Keratinocyte (primary cell): Measurements from ENCODE around the gene GGA2. TPM values are rescaled to one million over a fixed set of nuclear protein-coding genes. Genes with fewer than 3 reads are reported as not detected.

Experiments
- DNase-seq: peaks from one replicate; pipeline ENCODE4 v3.0.0-alpha.2; 2011; ENCODE audit warnings: low read depth, missing footprints, low spot score
- FAIRE-seq: peaks from 2 replicates; lab custom pipeline; 2011; peaks lifted over from hg19 to GRCh38; lab: Jason Lieb, UNC
- H2AFZ ChIP-seq: 2 replicates; pipeline ENCODE4 v1.6.0; 2012; ENCODE audit warnings: low read length, control low read depth, inconsistent platforms; ENCODE audit not compliant: control insufficient read depth
- H3K27ac ChIP-seq: 2 replicates; pipeline ENCODE4 v1.5.1; 2011; ENCODE audit warnings: low read length; ENCODE audit not compliant: control insufficient read depth, insufficient read depth
- H3K27me3 ChIP-seq: 3 replicates; pipeline ENCODE4 v1.6.0; 2011; ENCODE audit warnings: low read length; ENCODE audit not compliant: control insufficient read depth, insufficient read depth; ENCODE audit errors: extremely low read depth
- H3K36me3 ChIP-seq, 2 experiments: 2 replicates in 1 of 2; 3 replicates in 1 of 2; pipeline ENCODE4 v1.5.1; 2011; ENCODE audit warnings: low read length in 2 of 2, mild to moderate bottlenecking in 1 of 2; ENCODE audit not compliant: control insufficient read depth in 2 of 2, insufficient read depth in 2 of 2; ENCODE audit errors: extremely low read depth in 1 of 2
- H3K4me1 ChIP-seq: 3 replicates; pipeline ENCODE4 v1.5.1; 2011; ENCODE audit warnings: low read length; ENCODE audit not compliant: control insufficient read depth, insufficient read depth; ENCODE audit errors: extremely low read depth
- H3K4me2 ChIP-seq: 3 replicates; pipeline ENCODE4 v1.6.0; 2011; ENCODE audit warnings: low read depth, low read length; ENCODE audit not compliant: control insufficient read depth, insufficient read depth; ENCODE audit errors: extremely low read depth
- H3K4me3 ChIP-seq, 3 experiments: fragments of 200-600 bp in 1 of 3; sonication (generic) in 1 of 3; 2 replicates in 2 of 3; 3 replicates in 1 of 3; pipeline ENCODE4 v1.5.1; 2011 to 2016; ENCODE audit warnings: low read length in 3 of 3, mild to moderate bottlenecking in 3 of 3, control low read depth in 2 of 3, inconsistent platforms in 1 of 3, low read depth in 1 of 3, mixed read lengths in 1 of 3, mixed run types in 1 of 3, moderate library complexity in 1 of 3; ENCODE audit not compliant: control insufficient read depth in 2 of 3, insufficient read depth in 2 of 3; ENCODE audit errors: extremely low read depth in 1 of 3
- H3K79me2 ChIP-seq: 2 replicates; pipeline ENCODE4 v1.6.0; 2012; ENCODE audit warnings: low read length; ENCODE audit not compliant: control insufficient read depth, insufficient read depth
- H3K9ac ChIP-seq: 3 replicates; pipeline ENCODE4 v1.6.0; 2011; ENCODE audit warnings: low read length; ENCODE audit not compliant: control insufficient read depth, insufficient read depth; ENCODE audit errors: extremely low read depth
- H3K9me1 ChIP-seq: 3 replicates; pipeline ENCODE4 v1.6.0; 2011; ENCODE audit warnings: low read length; ENCODE audit not compliant: control insufficient read depth, insufficient read depth; ENCODE audit errors: extremely low read depth
- H3K9me3 ChIP-seq: 2 replicates; pipeline ENCODE4 v1.5.1; 2012; ENCODE audit warnings: low read depth, low read length; ENCODE audit not compliant: control insufficient read depth
- H4K20me1 ChIP-seq: 3 replicates; pipeline ENCODE4 v1.6.0; 2011; ENCODE audit warnings: low read length; ENCODE audit not compliant: control insufficient read depth, insufficient read depth; ENCODE audit errors: extremely low read depth
- CTCF ChIP-seq, 3 experiments: IDR thresholded peaks in 1 of 3; conservative IDR thresholded peaks in 1 of 3; optimal IDR thresholded peaks in 1 of 3; 2 replicates in 2 of 3; 3 replicates in 1 of 3; pipeline versions ENCODE3 to v1.5.1; 2011; ENCODE audit warnings: low read length in 3 of 3, mild to moderate bottlenecking in 3 of 3, moderate library complexity in 2 of 3, control low read depth in 1 of 3, inconsistent platforms in 1 of 3; ENCODE audit not compliant: insufficient read depth in 2 of 3; ENCODE audit errors: extremely low read depth in 1 of 3
- EZH2 ChIP-seq: IDR thresholded peaks from one replicate; pipeline ENCODE4 v1.6.1; 2012; ENCODE audit warnings: inconsistent platforms, mild to moderate bottlenecking, low read length, moderate library complexity
- dilution Hi-C: fragments of 300-500 bp; cut with MboI; formaldehyde crosslinking; loops from one replicate; pipeline ENCODE4 v1.7.0; 2020; ENCODE audit warnings: low sequenced_read_pairs; ENCODE audit not compliant: extremely low pct_ligation_motif_present
- polyA plus RNA-seq, 5 experiments: library from polyadenylated mRNA; depleted of rRNA in 3 of 5; stranded (reverse) in 3 of 5; stranded (forward) in 1 of 5; unstranded in 1 of 5; fragments of >200 nt; gene quantifications; 1 replicate in 1 of 5; 2 replicates in 3 of 5; 3 replicates in 1 of 5; pipeline versions ENCODE4 v1.2.1 to v1.2.3, GENCODE V29; 2011 to 2012; ENCODE audit warnings: missing spikeins in 2 of 5, low read depth in 1 of 5, low replicate concordance in 1 of 5

Gene GGA2
- polyA plus RNA-seq, 1 donor (not counting 4 experiments of a cell fraction or from before 2014, with no cell fraction given) = 54.1 TPM

DNA sequence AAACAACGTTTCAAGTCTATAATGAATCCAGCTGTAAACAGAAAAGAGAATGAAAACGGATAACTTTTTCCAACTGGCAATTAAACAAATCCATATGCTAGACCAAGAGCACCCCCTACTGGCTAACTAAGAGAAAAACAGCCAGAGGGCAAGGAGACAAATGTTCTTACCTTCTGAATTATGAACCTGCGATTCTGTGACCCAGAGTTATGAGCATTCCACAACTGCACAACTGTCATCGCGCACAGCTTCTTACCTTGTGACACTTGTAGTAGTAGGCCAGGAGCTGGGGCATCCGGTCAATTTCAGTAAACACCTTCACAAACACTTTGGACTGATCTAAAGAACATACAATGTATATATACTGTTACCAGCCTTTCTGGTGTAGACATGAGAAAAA is 75.9 kb downstream of the GGA2 start:
- TF ChIP-seq CTCF (optimal IDR thresholded peaks at IDR 0.05 in 1 of 3, IDR thresholded peaks at IDR 0.05 in 1 of 3, conservative IDR thresholded peaks at IDR 0.05 in 1 of 3; ENCODE audit: extremely low read depth in 1 of 3, insufficient read depth in 2 of 3, low read length in 3 of 3) = peak; percentile 44 to 74 (median 53)
- TF ChIP-seq EZH2 = no peak
- Histone ChIP-seq H3K79me2 (no peaks in the 10 kb centered on the region), H3K9me3 (no peaks in the 10 kb centered on the region), H3K4me3 (no peak overlapping the region), H3K9ac (no peak overlapping the region), H4K20me1 (peaks cover 4% of the 10 kb centered on the region), H3K27me3 (no peaks in the 10 kb centered on the region), H3K4me1 (no peaks in the 10 kb centered on the region), H3K27ac (no peak overlapping the region), H2AFZ (no peak overlapping the region), H3K9me1 (peaks cover 3% of the 10 kb centered on the region), H3K36me3 (peaks cover 14 to 20% of the 10 kb centered on the region in 2 experiments), H3K4me2 (no peak overlapping the region)
- dilution Hi-C loops = no loop called here
- FAIRE-seq (no peak), DNase-seq (peak; percentile 5)

DNA sequence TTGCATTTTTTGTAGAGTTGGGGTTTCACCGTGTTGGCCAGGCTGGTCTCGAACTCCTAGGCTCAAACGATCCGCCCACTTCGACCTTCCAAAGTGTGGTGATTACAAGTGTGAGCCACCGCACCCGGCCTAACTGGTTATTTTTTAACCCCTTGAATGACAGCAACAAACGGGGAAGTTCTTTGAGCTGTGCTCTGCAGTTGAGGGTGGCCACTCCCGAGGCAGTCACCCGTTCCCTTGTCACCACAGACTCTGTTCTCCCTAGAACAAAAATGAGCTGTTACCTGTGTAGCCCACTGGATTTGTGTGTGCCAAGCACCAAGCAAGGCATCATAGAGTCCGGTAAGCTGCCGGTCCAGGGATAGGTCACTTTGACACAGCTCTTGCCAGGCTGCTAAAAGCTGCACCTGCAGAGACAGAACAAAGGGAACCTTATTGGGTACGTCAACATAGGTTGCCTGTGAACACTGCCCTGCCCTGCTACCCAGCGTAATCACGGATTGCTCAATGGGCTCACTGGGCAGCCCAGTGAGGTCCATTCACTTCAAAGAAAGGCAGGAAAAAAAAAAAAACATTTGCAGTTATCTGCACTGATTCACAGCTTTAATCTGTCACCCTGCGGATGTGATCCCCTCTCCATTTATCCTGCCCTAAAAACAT is 76.9 kb downstream of the GGA2 start:
- Histone ChIP-seq H3K36me3 (peaks cover 14 to 20% of the 10 kb centered on the region in 2 experiments), H3K27ac (no peak overlapping the region), H3K79me2 (no peaks in the 10 kb centered on the region), H3K4me3 (no peak overlapping the region), H3K9me1 (peaks cover 3% of the 10 kb centered on the region), H3K4me2 (no peak overlapping the region), H3K4me1 (no peaks in the 10 kb centered on the region), H4K20me1 (peaks cover 4% of the 10 kb centered on the region), H3K9ac (no peak overlapping the region), H3K9me3 (no peaks in the 10 kb centered on the region), H2AFZ (no peak overlapping the region), H3K27me3 (no peaks in the 10 kb centered on the region)
- no peak for FAIRE-seq
- dilution Hi-C loops = no loop called here
- DNase-seq = no peak
- TF ChIP-seq EZH2 (no peak), CTCF (optimal IDR thresholded peaks at IDR 0.05 in 1 of 3, IDR thresholded peaks at IDR 0.05 in 1 of 3, conservative IDR thresholded peaks at IDR 0.05 in 1 of 3; ENCODE audit: extremely low read depth in 1 of 3, insufficient read depth in 2 of 3, low read length in 3 of 3) (no peak)
